Measurements from ENCODE around the gene BICDL1. TPM values are rescaled to one million over a fixed set of nuclear protein-coding genes. Genes with fewer than 3 reads are reported as not detected.

BICDL1 gene
- total RNA-seq, 4 donors from 2014 or later, result 19.7 to 66.7 (median 44.1) TPM

- H3K4me3 ChIP-seq, result peak overlapping the region; percentile 55 to 76 (median 73)
Measured at GRCh38 chr12:119990382-119990874, 1.4 kb downstream of the BICDL1 start.

GRCh38 chr12:119992129-119992705 lies 3.2 kb downstream of the BICDL1 start:
- H3K27ac ChIP-seq, result no peak overlapping the region
- intact Hi-C loops (cut with DNase I), result no loop called here
- no peak overlapping the region for H3K4me3 ChIP-seq
- peaks cover 0 to 34% (median 0%) of the 10 kb centered on the region in 4 donors for H3K27me3 ChIP-seq
- H3K4me1 ChIP-seq, result peaks cover 10 to 27% (median 19%) of the 10 kb centered on the region in 3 donors
- TF ChIP-seq POLR2A (IDR thresholded peaks at IDR 0.05) (no peak), CTCF (IDR thresholded peaks at IDR 0.05) (no peak)
- peaks cover 0 to 20% (median 0%) of the 10 kb centered on the region in 3 donors for H3K36me3 ChIP-seq
- no peaks in the 10 kb centered on the region for H3K9me3 ChIP-seq
- DNase-seq, result no peak
- WGBS, 2 donors, result 70 to 74% methylated on average over 4 to 5 of the region's 5 CpGs

More at GRCh38 chr12:119990382-119990874, 1.4 kb downstream of the BICDL1 start:
- TF ChIP-seq CTCF (IDR thresholded peaks at IDR 0.05) (no peak), POLR2A (IDR thresholded peaks at IDR 0.05) (no peak)
- 27 to 34% methylated on average over 10 of the region's 12 CpGs for WGBS, 2 donors
- intact Hi-C loops (cut with DNase I), result no loop called here
- peaks cover 0 to 51% (median 0%) of the 10 kb centered on the region in 4 donors for H3K27me3 ChIP-seq
- no peaks in the 10 kb centered on the region for H3K9me3 ChIP-seq
- peaks cover 10 to 27% (median 19%) of the 10 kb centered on the region in 3 donors for H3K4me1 ChIP-seq
- peak overlapping the region in 3 of 4 donors; percentile 69 to 94 (median 77) for H3K27ac ChIP-seq
- H3K36me3 ChIP-seq, result peaks cover 0 to 20% (median 0%) of the 10 kb centered on the region in 3 donors
- DNase-seq, result no peak

- Histone ChIP-seq H3K36me3 (peaks cover 0 to 36% (median 0%) of the 10 kb centered on the region in 3 donors), H3K4me1 (peaks cover 4 to 13% (median 8%) of the 10 kb centered on the region in 3 donors), H3K27me3 (peaks cover 0 to 20% (median 0%) of the 10 kb centered on the region in 4 donors), H3K27ac (no peak overlapping the region), H3K4me3 (no peak overlapping the region), H3K9me3 (no peaks in the 10 kb centered on the region)
- intact Hi-C loops (cut with DNase I), result no loop called here
- 28 to 63% methylated on average over 3 of the region's 3 CpGs for WGBS, 2 donors
- DNase-seq, result no peak
- no peak for TF ChIP-seq POLR2A (IDR thresholded peaks at IDR 0.05)
- no peak for TF ChIP-seq CTCF (IDR thresholded peaks at IDR 0.05)
Measured at GRCh38 chr12:119994892-119995658, 6.0 kb downstream of the BICDL1 start.

GRCh38 chr12:119996417-119996816 lies 7.4 kb downstream of the BICDL1 start:
- no peaks in the 10 kb centered on the region for H3K9me3 ChIP-seq
- intact Hi-C loops (cut with DNase I), result no loop called here
- WGBS, 2 donors, result 88 to 95% methylated on average over 1 of the region's 1 CpG
- no peak overlapping the region for H3K4me3 ChIP-seq
- peaks cover 0 to 7% (median 0%) of the 10 kb centered on the region in 4 donors for H3K27me3 ChIP-seq
- TF ChIP-seq CTCF (IDR thresholded peaks at IDR 0.05) (no peak), POLR2A (IDR thresholded peaks at IDR 0.05) (no peak)
- H3K27ac ChIP-seq, result no peak overlapping the region
- DNase-seq, result no peak
- H3K4me1 ChIP-seq, result no peaks in the 10 kb centered on the region
- H3K36me3 ChIP-seq, result peaks cover 0 to 44% (median 0%) of the 10 kb centered on the region in 3 donors
